Measurements from ENCODE around the gene IGF1R. TPM values are rescaled to one million over a fixed set of nuclear protein-coding genes. Genes with fewer than 3 reads are reported as not detected.
"Not testable (repeated sequence)": the region's sequence is repeated elsewhere in the genome, so short reads cannot be mapped to it uniquely, and the experiment has no call there.

The IGF1R gene
- polyA plus RNA-seq, 4 donors = 44.8 to 49.1 (median 45.7) TPM

GRCh38 chr15:99004998-99005974, 356.9 kb downstream of the IGF1R start:
- DNase-seq (ENCODE audit: low read depth in 4 of 4, low spot score in 3 of 4) = not testable (repeated sequence)

GRCh38 chr15:99006146-99006545, 357.8 kb downstream of the IGF1R start:
- no peak for DNase-seq (ENCODE audit: low read depth in 4 of 4, low spot score in 3 of 4)

GRCh38 chr15:99006904-99007495, 358.7 kb downstream of the IGF1R start:
- no peak for DNase-seq (ENCODE audit: low read depth in 4 of 4, low spot score in 3 of 4)

- no peak for DNase-seq (ENCODE audit: low read depth in 4 of 4, low spot score in 3 of 4)
Observed at GRCh38 chr15:99009741-99010330, 361.5 kb downstream of the IGF1R start.

GRCh38 chr15:99010768-99011167, 362.4 kb downstream of the IGF1R start:
- no peak for DNase-seq (ENCODE audit: low read depth in 4 of 4, low spot score in 3 of 4)
